Common myeloid progenitor, CD34-positive (primary cell): ENCODE results near the gene SPDYE16. TPM values are rescaled to one million over a fixed set of nuclear protein-coding genes. Genes with fewer than 3 reads are reported as not detected.
"Not testable (repeated sequence)": the region's sequence is repeated elsewhere in the genome, so short reads cannot be mapped to it uniquely, and the experiment has no call there.

Experiments used
- CTCF ChIA-PET: fragments of 350-600 bp; sonication (Branson Sonifier 250); formaldehyde crosslinking; loops from one replicate; lab custom pipeline; 2021; ENCODE audit warnings: antibody characterized with exemption; lab: Charles Lee
- POLR2A ChIA-PET: fragments of 350-600 bp; sonication (Branson Sonifier 250); formaldehyde crosslinking; loops from one replicate; lab custom pipeline; 2021; ENCODE audit warnings: antibody characterized with exemption; lab: Charles Lee
- DNase-seq, 3 donors: peaks; one replicate each; pipeline versions ENCODE4 v3.0.0 to v3.0.0-alpha.2; 2013
- H3K27ac ChIP-seq, 2 experiments: 1 replicate in 1 of 2; 2 replicates in 1 of 2; pipeline ENCODE4 v1.7.0; 2013; ENCODE audit warnings: inconsistent platforms in 2 of 2, low read length in 2 of 2, mild to moderate bottlenecking in 2 of 2, low read depth in 1 of 2, moderate library complexity in 1 of 2; ENCODE audit not compliant: severe bottlenecking in 2 of 2, insufficient read depth in 1 of 2, poor library complexity in 1 of 2
- H3K27me3 ChIP-seq, 5 experiments: replicated peaks in 2 of 5; 1 replicate in 3 of 5; 2 replicates in 2 of 5; pipeline versions ENCODE4 v1.6.1 to v1.7.0; 2013; ENCODE audit warnings: low read length in 4 of 5, mild to moderate bottlenecking in 2 of 5, moderate library complexity in 2 of 5, inconsistent platforms in 1 of 5; ENCODE audit not compliant: insufficient read depth in 5 of 5, control insufficient read depth in 4 of 5
- H3K36me3 ChIP-seq, 4 experiments: 1 replicate in 2 of 4; 2 replicates in 2 of 4; pipeline versions ENCODE4 v1.6.1 to v1.7.0; 2013; ENCODE audit warnings: low read length in 3 of 4, control low read depth in 1 of 4, mild to moderate bottlenecking in 1 of 4; ENCODE audit not compliant: control insufficient read depth in 4 of 4, insufficient read depth in 4 of 4
- H3K4me1 ChIP-seq, 4 experiments: 1 replicate in 3 of 4; 2 replicates in 1 of 4; pipeline versions ENCODE4 v1.6.1 to v1.7.1; 2013; ENCODE audit warnings: low read length in 3 of 4, mild to moderate bottlenecking in 3 of 4, control low read depth in 1 of 4, inconsistent platforms in 1 of 4, moderate library complexity in 1 of 4; ENCODE audit not compliant: control insufficient read depth in 4 of 4, insufficient read depth in 4 of 4; ENCODE audit errors: control extremely low read depth in 1 of 4
- H3K4me3 ChIP-seq, 7 experiments: 1 replicate in 4 of 7; 2 replicates in 3 of 7; pipeline versions ENCODE4 v1.5.1 to v1.7.0; 2013; ENCODE audit warnings: mild to moderate bottlenecking in 7 of 7, low read length in 6 of 7, moderate library complexity in 6 of 7, inconsistent platforms in 2 of 7, low read depth in 2 of 7, control low read depth in 1 of 7; ENCODE audit not compliant: insufficient read depth in 4 of 7, control insufficient read depth in 1 of 7; ENCODE audit errors: extremely low read depth in 1 of 7
- H3K9me3 ChIP-seq, 5 experiments: 1 replicate in 4 of 5; 2 replicates in 1 of 5; pipeline versions ENCODE4 v1.6.1 to v1.7.1; 2013; ENCODE audit warnings: low read length in 4 of 5, mild to moderate bottlenecking in 2 of 5, inconsistent platforms in 1 of 5, low read depth in 1 of 5, moderate library complexity in 1 of 5; ENCODE audit not compliant: control insufficient read depth in 4 of 5, insufficient read depth in 2 of 5; ENCODE audit errors: control extremely low read depth in 1 of 5
- WGBS: methylation state at CpG from one replicate; pipeline ENCODE4 v1.1.5; 2013; ENCODE audit not compliant: insufficient coverage; 5-methylcytosine and 5-hydroxymethylcytosine counted together
- polyA plus RNA-seq: library from polyadenylated mRNA; unstranded; fragments of 120-200 nt; gene quantifications from one replicate; pipeline ENCODE4 v1.2.1, GENCODE V29; 2013

Gene SPDYE16, protein sequence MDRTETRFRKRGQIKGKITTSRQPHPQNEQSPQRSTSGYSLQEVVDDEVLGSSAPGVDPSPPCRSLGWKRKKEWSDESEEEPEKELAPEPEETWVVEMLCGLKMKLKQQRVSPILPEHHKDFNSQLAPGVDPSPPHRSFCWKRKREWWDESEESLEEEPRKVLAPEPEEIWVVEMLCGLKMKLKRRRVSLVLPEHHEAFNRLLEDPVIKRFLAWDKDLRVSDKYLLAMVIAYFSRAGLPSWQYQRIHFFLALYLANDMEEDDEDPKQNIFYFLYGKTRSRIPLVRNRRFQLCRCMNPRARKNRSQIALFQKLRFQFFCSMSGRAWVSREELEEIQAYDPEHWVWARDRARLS
- 0.84 TPM for polyA plus RNA-seq

GRCh38 chr7:76543197-76543596 is at the start of gene SPDYE16:
SPDYE16 (minus strand) TSS chr7:76543297; CDS start chr7:76541459, 1,838 bp downstream.
- POLR2A ChIA-PET, DNase-seq, H3K27ac ChIP-seq, H3K4me1 ChIP-seq, H3K27me3 ChIP-seq, H3K9me3 ChIP-seq, CTCF ChIA-PET, H3K36me3 ChIP-seq, H3K4me3 ChIP-seq: not testable (repeated sequence)
- WGBS, result no CpG with 5 or more reads among the region's 8 CpGs

DNA sequence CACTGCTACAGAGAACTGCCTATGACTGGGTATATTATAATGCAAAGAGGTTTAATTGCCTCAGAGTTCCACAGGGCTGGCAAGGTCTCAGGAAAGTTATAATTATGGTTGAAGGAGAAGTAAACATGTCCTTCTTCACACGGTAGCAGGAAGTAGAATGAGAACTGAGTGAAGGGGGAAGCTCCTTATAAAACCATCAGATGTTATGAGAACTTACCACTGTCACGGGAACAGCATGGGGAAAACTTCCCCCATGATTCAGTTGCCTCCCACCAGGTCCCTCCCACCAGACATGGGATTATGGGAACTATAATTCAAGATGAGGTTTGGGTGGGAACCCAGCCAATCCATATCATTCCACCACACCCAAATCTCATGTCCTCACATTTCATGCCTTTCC is 49.6 kb upstream of the SPDYE16 start:
- H3K9me3 ChIP-seq, DNase-seq, H3K36me3 ChIP-seq, CTCF ChIA-PET, H3K27ac ChIP-seq, H3K4me3 ChIP-seq, POLR2A ChIA-PET, H3K27me3 ChIP-seq: not testable (repeated sequence)
- WGBS, result 20% methylated on average over 1 of the region's 2 CpGs
- H3K4me1 ChIP-seq, result peaks cover 0 to 10% (median 2%) of the 10 kb centered on the region in 4 experiments

DNA sequence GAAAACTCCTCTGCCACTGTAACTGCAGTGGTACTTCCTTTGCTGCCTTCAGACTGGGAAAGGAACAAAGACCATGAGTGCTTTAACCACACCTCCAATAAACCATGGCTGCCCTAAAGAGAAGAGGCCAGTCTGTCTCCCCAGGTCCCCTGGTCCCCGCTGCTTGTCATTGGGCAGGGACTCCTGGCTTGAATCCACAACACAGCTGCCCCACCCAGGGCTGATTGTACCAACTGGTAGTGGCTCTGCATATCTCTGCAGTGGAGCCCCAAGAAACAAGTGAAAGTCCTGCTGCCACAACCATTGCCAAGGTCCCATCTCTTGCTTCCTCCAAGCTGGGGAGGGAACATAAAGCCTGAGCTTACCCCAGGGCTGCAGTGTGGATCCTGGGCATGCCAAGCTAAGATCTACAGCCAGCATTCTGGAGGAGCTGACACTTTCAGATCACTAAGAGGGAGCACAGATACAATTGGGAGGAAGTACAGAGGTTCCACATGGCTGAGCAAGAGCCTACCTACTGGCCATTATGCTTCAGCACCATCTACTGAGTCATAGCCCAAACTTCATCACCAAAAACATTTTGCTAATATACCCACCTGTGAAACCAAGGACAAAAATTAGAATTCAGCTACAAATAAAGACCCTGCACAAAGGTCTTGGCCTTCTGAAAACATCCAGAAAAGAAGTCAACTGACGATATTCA is 48.7 kb upstream of the SPDYE16 start:
- H3K9me3 ChIP-seq, CTCF ChIA-PET, H3K27me3 ChIP-seq, H3K4me3 ChIP-seq, DNase-seq, H3K27ac ChIP-seq, POLR2A ChIA-PET, H3K36me3 ChIP-seq: not testable (repeated sequence)
- no CpG with 5 or more reads among the region's 2 CpGs for WGBS
- peaks cover 0 to 10% (median 2%) of the 10 kb centered on the region in 4 experiments for H3K4me1 ChIP-seq

DNA sequence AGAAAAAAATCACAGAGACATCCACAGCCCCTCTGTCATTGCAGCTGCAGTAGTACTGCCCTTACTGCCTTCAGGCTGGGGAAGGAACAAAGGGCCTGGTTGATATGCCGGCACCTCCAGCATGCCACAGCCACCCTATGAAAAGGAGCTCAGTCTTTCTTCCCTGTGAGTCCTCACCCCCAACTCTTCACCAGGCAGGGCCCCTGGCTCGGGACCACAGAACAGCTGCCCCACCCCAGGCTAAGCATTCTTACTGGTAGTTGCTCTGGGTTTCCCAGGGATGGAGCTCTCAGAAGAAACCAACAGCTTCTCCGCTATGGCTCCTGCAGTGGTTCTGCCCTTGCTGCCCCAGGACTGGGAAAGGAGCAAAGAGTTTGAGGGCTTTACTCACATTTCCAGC is 47.9 kb upstream of the SPDYE16 start:
- WGBS, result 100% methylated on average over 1 of the region's 3 CpGs
- H3K27ac ChIP-seq, H3K27me3 ChIP-seq, POLR2A ChIA-PET, CTCF ChIA-PET, H3K9me3 ChIP-seq, H3K36me3 ChIP-seq, DNase-seq, H3K4me3 ChIP-seq: not testable (repeated sequence)
- H3K4me1 ChIP-seq, result peaks cover 0 to 10% (median 2%) of the 10 kb centered on the region in 4 experiments

DNA sequence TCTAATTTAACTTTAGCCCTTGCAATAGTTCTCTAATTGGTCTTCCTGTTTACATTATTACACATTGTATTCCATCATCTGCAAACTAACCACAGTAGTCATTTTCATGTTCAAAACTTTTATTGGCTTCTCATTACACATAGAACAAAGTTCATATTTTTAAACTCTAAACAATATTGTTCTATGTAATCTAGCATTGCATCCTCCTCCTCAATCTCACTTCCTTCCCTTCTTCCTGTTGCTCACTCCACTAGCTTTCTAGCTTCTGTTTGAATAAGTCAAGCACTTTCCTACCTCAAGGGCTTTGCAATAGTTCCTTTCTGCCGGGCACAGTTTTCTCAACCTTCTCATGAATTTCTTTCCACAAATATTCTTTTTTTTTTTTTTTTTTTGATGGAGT is 45.5 kb upstream of the SPDYE16 start:
- WGBS, result no CpG with 5 or more reads among the region's 1 CpG
- H3K4me3 ChIP-seq, H3K27ac ChIP-seq, H3K9me3 ChIP-seq, CTCF ChIA-PET, H3K36me3 ChIP-seq, POLR2A ChIA-PET, DNase-seq, H3K27me3 ChIP-seq: not testable (repeated sequence)
- H3K4me1 ChIP-seq, result peaks cover 0 to 15% (median 5%) of the 10 kb centered on the region in 4 experiments

DNA sequence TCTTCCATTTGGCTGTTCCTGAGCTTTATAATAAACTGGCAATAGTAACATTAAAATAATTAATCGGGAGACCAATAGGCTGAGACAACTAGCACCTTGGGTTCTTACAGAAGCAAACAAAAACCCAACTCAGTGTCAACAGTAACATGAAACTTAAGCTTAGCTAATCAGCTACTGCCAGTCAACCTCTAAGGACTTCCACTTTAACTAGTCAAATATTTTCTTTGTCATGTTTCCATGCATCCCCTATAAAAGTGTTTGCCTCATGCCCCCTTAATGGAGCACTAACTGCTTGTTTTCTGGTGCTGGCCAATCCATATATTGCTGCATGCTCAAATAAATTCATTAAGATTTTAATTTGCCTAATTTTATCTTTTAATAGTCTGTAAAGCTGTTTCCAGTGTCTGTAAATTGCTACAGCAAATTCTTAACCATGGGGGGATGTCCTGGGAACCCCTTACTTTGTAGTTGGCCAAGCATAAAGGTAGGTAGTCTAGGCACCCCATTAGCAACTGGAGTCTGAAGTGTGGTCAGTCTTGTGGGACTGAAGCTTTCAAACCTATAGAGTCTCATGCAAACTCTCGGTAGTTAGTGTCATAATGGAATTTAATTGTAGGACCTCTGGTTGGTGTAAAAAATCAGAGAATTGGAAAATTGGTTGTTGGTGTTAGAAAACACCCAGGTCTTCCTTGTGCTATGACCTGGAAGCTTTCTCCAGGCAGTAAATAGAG is 43.7 kb upstream of the SPDYE16 start:
- POLR2A ChIA-PET, result not testable (repeated sequence)

More for the DNA sequence above, 43.7 kb upstream of the SPDYE16 start:
- 100% methylated on average over 2 of the region's 2 CpGs for WGBS
- H3K27me3 ChIP-seq, H3K36me3 ChIP-seq, H3K27ac ChIP-seq, DNase-seq, H3K4me3 ChIP-seq, CTCF ChIA-PET, H3K9me3 ChIP-seq: not testable (repeated sequence)
- H3K4me1 ChIP-seq, result peaks cover 0 to 16% (median 5%) of the 10 kb centered on the region in 4 experiments
